H1 (cell line): ENCODE data around the gene RAB11B. TPM values are rescaled to one million over a fixed set of nuclear protein-coding genes. Genes with fewer than 3 reads are reported as not detected.

Source experiments
- CTCF ChIA-PET: fragments of 300-600 bp; sonication (Branson Sonifier 250); formaldehyde crosslinking; loops from one replicate; lab custom pipeline; 2021; ENCODE audit not compliant: partially characterized antibody; lab: Charles Lee
- POLR2A ChIA-PET: fragments of 300-600 bp; sonication (Branson Sonifier 250); formaldehyde crosslinking; loops from one replicate; lab custom pipeline; 2021; ENCODE audit warnings: inconsistent platforms; ENCODE audit not compliant: partially characterized antibody; lab: Charles Lee
- DNase-seq, 2 experiments: peaks; one replicate each; pipeline versions ENCODE4 v3.0.0 to v3.0.0-alpha.2; 2010 to 2022; ENCODE audit warnings: low spot score in 2 of 2, low read depth in 1 of 2, mixed read lengths in 1 of 2
- FAIRE-seq: peaks from 2 replicates; lab custom pipeline; 2011; peaks lifted over from hg19 to GRCh38; lab: Jason Lieb, UNC
- H2AFZ ChIP-seq: 2 replicates; pipeline ENCODE4 v1.8.1; 2012; ENCODE audit warnings: low read length, inconsistent platforms
- H2AK5ac ChIP-seq: 2 replicates; pipeline ENCODE4 v1.6.1; 2013; ENCODE audit warnings: low read depth, low read length
- H2BK120ac ChIP-seq: replicated peaks from 2 replicates; pipeline ENCODE3; 2013; ENCODE audit warnings: low read depth, low read length, inconsistent platforms
- H2BK12ac ChIP-seq: 2 replicates; pipeline ENCODE4 v1.6.1; 2013; ENCODE audit warnings: low read depth, low read length
- H2BK15ac ChIP-seq: 2 replicates; pipeline ENCODE4 v1.6.1; 2013; ENCODE audit warnings: low read length
- H2BK20ac ChIP-seq: 2 replicates; pipeline ENCODE4 v1.6.1; 2013; ENCODE audit warnings: low read length
- H2BK5ac ChIP-seq: 2 replicates; pipeline ENCODE4 v1.6.1; 2013; ENCODE audit warnings: low read depth, low read length
- H3K14ac ChIP-seq: 2 replicates; pipeline ENCODE4 v1.6.1; 2013; ENCODE audit warnings: inconsistent platforms; ENCODE audit not compliant: insufficient read length
- H3K18ac ChIP-seq: 2 replicates; pipeline ENCODE4 v1.6.1; 2013; ENCODE audit warnings: low read length; ENCODE audit errors: extremely low read depth
- H3K23ac ChIP-seq: 2 replicates; pipeline ENCODE4 v1.6.1; 2013; ENCODE audit warnings: inconsistent platforms; ENCODE audit not compliant: insufficient read length
- H3K23me2 ChIP-seq: 2 replicates; pipeline ENCODE4 v1.6.1; 2013; ENCODE audit warnings: low read depth, low read length
- H3K27ac ChIP-seq: 2 replicates; pipeline ENCODE4 v1.6.1; 2011; ENCODE audit warnings: low read depth, low read length, inconsistent platforms
- H3K27me3 ChIP-seq, 4 experiments: replicated peaks in 1 of 4; 1 replicate in 1 of 4; 2 replicates in 3 of 4; pipeline versions ENCODE4 v1.6.1 to v1.8.1; 2011 to 2013; ENCODE audit warnings: low read length in 3 of 4, mild to moderate bottlenecking in 3 of 4, inconsistent platforms in 2 of 4, mixed read lengths in 2 of 4, moderate library complexity in 1 of 4; ENCODE audit not compliant: control insufficient read depth in 3 of 4, insufficient read depth in 3 of 4; ENCODE audit errors: extremely low read depth in 1 of 4
- H3K36me3 ChIP-seq, 4 experiments: 2 replicates each; pipeline versions ENCODE4 v1.6.1 to v1.8.1; 2011 to 2013; ENCODE audit warnings: mild to moderate bottlenecking in 4 of 4, low read length in 3 of 4, moderate library complexity in 2 of 4, control low read depth in 1 of 4, inconsistent platforms in 1 of 4; ENCODE audit not compliant: insufficient read depth in 4 of 4, control insufficient read depth in 2 of 4
- H3K4ac ChIP-seq: replicated peaks from 2 replicates; pipeline ENCODE3; 2013; ENCODE audit warnings: low read length, low read depth, mixed read lengths, inconsistent platforms; ENCODE audit not compliant: insufficient read length
- H3K4me1 ChIP-seq, 4 experiments: replicated peaks in 1 of 4; 1 replicate in 1 of 4; 2 replicates in 3 of 4; pipeline versions ENCODE4 v1.6.1 to v1.8.1; 2011 to 2013; ENCODE audit warnings: low read length in 3 of 4, inconsistent platforms in 2 of 4, mixed read lengths in 1 of 4; ENCODE audit not compliant: insufficient read depth in 4 of 4, control insufficient read depth in 3 of 4
- H3K4me2 ChIP-seq, 2 experiments: 2 replicates each; pipeline versions ENCODE4 v1.6.1 to v1.8.1; 2011 to 2013; ENCODE audit warnings: low read depth in 2 of 2, low read length in 2 of 2, control low read depth in 1 of 2, inconsistent platforms in 1 of 2, mild to moderate bottlenecking in 1 of 2; ENCODE audit not compliant: insufficient read depth in 1 of 2
- H3K4me3 ChIP-seq, 4 experiments: fragments of 200-600, 300-600 bp in 1 of 4; sonication (generic), shearing (Covaris generic), sonication (Bioruptor Twin) in 1 of 4; 2 replicates each; pipeline versions ENCODE4 v1.5.1 to v1.8.1; 2011 to 2016; ENCODE audit warnings: low read length in 4 of 4, low read depth in 3 of 4, control low read depth in 2 of 4, inconsistent platforms in 2 of 4, mild to moderate bottlenecking in 2 of 4, mixed read lengths in 1 of 4, moderate library complexity in 1 of 4; ENCODE audit not compliant: insufficient read depth in 2 of 4; ENCODE audit errors: extremely low read depth in 1 of 4
- H3K56ac ChIP-seq: replicated peaks from 2 replicates; pipeline ENCODE3; 2013; ENCODE audit warnings: low read depth, mild to moderate bottlenecking, mixed read lengths, low read length, inconsistent platforms; ENCODE audit not compliant: insufficient read length
- H3K79me1 ChIP-seq: 2 replicates; pipeline ENCODE4 v1.6.1; 2013; ENCODE audit warnings: low read depth, low read length, control low read depth
- H3K79me2 ChIP-seq, 2 experiments: 2 replicates each; pipeline versions ENCODE4 v1.6.1 to v1.8.1; 2012 to 2013; ENCODE audit warnings: low read length in 2 of 2, mild to moderate bottlenecking in 2 of 2, inconsistent platforms in 1 of 2; ENCODE audit not compliant: insufficient read depth in 2 of 2, control insufficient read depth in 1 of 2
- H3K9ac ChIP-seq, 4 experiments: replicated peaks in 1 of 4; 1 replicate in 1 of 4; 2 replicates in 3 of 4; pipeline versions ENCODE4 v1.6.1 to v1.8.1; 2011 to 2013; ENCODE audit warnings: low read depth in 3 of 4, low read length in 3 of 4, control low read depth in 2 of 4, mild to moderate bottlenecking in 2 of 4, moderate library complexity in 2 of 4, inconsistent platforms in 1 of 4; ENCODE audit errors: extremely low read depth in 1 of 4
- H3K9me3 ChIP-seq, 2 experiments: 2 replicates each; pipeline versions ENCODE4 v1.6.1 to v1.8.1; 2012 to 2013; ENCODE audit warnings: mild to moderate bottlenecking in 2 of 2, moderate library complexity in 2 of 2, control low read depth in 1 of 2, inconsistent platforms in 1 of 2, low read depth in 1 of 2, low read length in 1 of 2, mixed read lengths in 1 of 2; ENCODE audit not compliant: insufficient read depth in 2 of 2
- H4K20me1 ChIP-seq, 2 experiments: replicated peaks in 1 of 2; 2 replicates each; pipeline versions ENCODE3 to v1.8.1; 2011 to 2013; ENCODE audit warnings: inconsistent platforms in 2 of 2, low read length in 2 of 2, mild to moderate bottlenecking in 1 of 2; ENCODE audit not compliant: insufficient read depth in 2 of 2, control insufficient read depth in 1 of 2
- H4K5ac ChIP-seq: 2 replicates; pipeline ENCODE4 v1.6.1; 2013; ENCODE audit warnings: low read length, low read depth, mixed read lengths, inconsistent platforms; ENCODE audit not compliant: insufficient read length
- H4K8ac ChIP-seq: 2 replicates; pipeline ENCODE4 v1.8.0; 2013; ENCODE audit warnings: mild to moderate bottlenecking, moderate library complexity, low read length, inconsistent platforms; ENCODE audit not compliant: insufficient read depth; ENCODE audit errors: extremely low read depth
- H4K91ac ChIP-seq: replicated peaks from 2 replicates; pipeline ENCODE3; 2013; ENCODE audit warnings: low read length, mixed read lengths, inconsistent platforms; ENCODE audit not compliant: insufficient read length
- ASH2L ChIP-seq: fragments of 200-600, 300-600 bp; sonication (generic); IDR thresholded peaks from one replicate; pipeline ENCODE4 v1.7.1; 2017; ENCODE audit warnings: low read length
- ATF2 ChIP-seq: IDR thresholded peaks from 2 replicates; pipeline ENCODE4 v1.6.1; 2012; ENCODE audit warnings: low read length, inconsistent platforms
- BRCA1 ChIP-seq: IDR thresholded peaks from 2 replicates; pipeline ENCODE4 v1.6.1; 2012; ENCODE audit warnings: low read depth, low read length, improper control_type of control experiment
- CREB1 ChIP-seq: IDR thresholded peaks from 2 replicates; pipeline ENCODE4 v1.6.1; 2012; ENCODE audit warnings: inconsistent platforms
- E2F6 ChIP-seq: IDR thresholded peaks from 2 replicates; pipeline ENCODE4 v1.6.1; 2012; ENCODE audit warnings: inconsistent platforms
- KDM1A ChIP-seq: fragments of 200-600, 300-600 bp; sonication (generic); IDR thresholded peaks from 2 replicates; pipeline ENCODE4 v1.7.1; 2016; ENCODE audit warnings: mild to moderate bottlenecking, low read length, borderline replicate concordance
- MAX ChIP-seq: IDR thresholded peaks from 2 replicates; pipeline ENCODE4 v1.6.1; 2012; ENCODE audit warnings: inconsistent platforms
- RXRA ChIP-seq: IDR thresholded peaks from 2 replicates; pipeline ENCODE4 v1.6.1; 2011; ENCODE audit warnings: low read depth, mild to moderate bottlenecking, low read length, moderate library complexity; ENCODE audit not compliant: insufficient read depth
- SP1 ChIP-seq: IDR thresholded peaks from 2 replicates; pipeline ENCODE4 v1.6.1; 2011; ENCODE audit warnings: low read depth, low read length
- WGBS, 2 experiments: shearing (Covaris generic) in 1 of 2; methylation state at CpG; one replicate each; pipeline versions ENCODE4 v1.1.6 to v1.1.7; 2013 to 2015; ENCODE audit warnings: low lambda C conversion rate in 2 of 2, mixed read lengths in 2 of 2, inconsistent platforms in 1 of 2, low coverage in 1 of 2, missing lambda C conversion rate in 1 of 2; ENCODE audit not compliant: insufficient replicate concordance in 2 of 2, insufficient coverage in 1 of 2, insufficient read length in 1 of 2; ENCODE audit errors: extremely low coverage in 1 of 2, missing lambda C conversion rate in 1 of 2; 5-methylcytosine and 5-hydroxymethylcytosine counted together
- polyA plus RNA-seq, 7 experiments: library from polyadenylated mRNA; depleted of rRNA in 3 of 7; stranded (reverse) in 5 of 7; unstranded in 2 of 7; fragments of >200 nt in 5 of 7; fragments of 200-250 nt in 2 of 7; gene quantifications; 1 replicate in 5 of 7; 2 replicates in 1 of 7; 4 replicates in 1 of 7; pipeline versions ENCODE4 v1.2.1 to v1.2.3, GENCODE V29; 2011 to 2013; ENCODE audit warnings: missing spikeins in 2 of 7, mixed read lengths in 2 of 7
- total RNA-seq: library from RNA; stranded (reverse); fragmentation: NEBNext Ultra II Directional; extraction: Animal tissue kit (Norgen Biotek cat#: 25700); gene quantifications from 2 replicates; pipeline ENCODE4 v1.2.1, GENCODE V29; 2021

RAB11B gene
- total and polyA plus RNA-seq, 2 of the 8 experiments (the other 6 are each of a cell fraction or from before 2014, with no cell fraction given) = 50.2 to 85.8 TPM

- Histone ChIP-seq H2BK15ac (0 out of 2 replicates have a peak overlapping the region, but pooled peaks have one; percentile 83), H4K20me1 (no peaks in the 10 kb centered on the region), H3K4me1 (peaks cover 0 to 15% (median 8%) of the 10 kb centered on the region in 4 experiments; a peak in 6 of 7 replicates), H4K5ac (no peak overlapping the region), H2BK12ac (peak overlapping the region; percentile 53; the same call in 1 of the 2 replicates), H3K79me1 (no peaks in the 10 kb centered on the region; the same call in 1 of the 2 replicates), H3K9me3 (no peaks in the 10 kb centered on the region), H3K36me3 (no peaks in the 10 kb centered on the region), H2AK5ac (no peak overlapping the region), H2BK20ac (0 out of 2 replicates have a peak overlapping the region, but pooled peaks have one; percentile 48), H3K27me3 (peaks cover 0 to 20% (median 16%) of the 10 kb centered on the region in 4 experiments; a peak in 6 of 7 replicates), H3K9ac (no peak overlapping the region), H3K23ac (no peak overlapping the region), H4K8ac (peak overlapping the region; percentile 73), H4K91ac (peak overlapping the region; percentile 82), H3K27ac (no peak overlapping the region), H3K18ac (peak overlapping the region; percentile 83), H3K4me2 (peak overlapping the region; percentile 38 to 54; a peak in 2 of 4 replicates), H3K4me3 (peak overlapping the region in 3 of 4 experiments; percentile 20 to 42 (median 26); a peak in 4 of 8 replicates), H2BK5ac (peak overlapping the region; percentile 83; the same call in 1 of the 2 replicates), H3K4ac (no peak overlapping the region), H3K14ac (no peak overlapping the region), H3K56ac (no peak overlapping the region), H3K79me2 (no peaks in the 10 kb centered on the region), H2AFZ (no peak overlapping the region), H2BK120ac (no peak overlapping the region), H3K23me2 (peaks cover 18% of the 10 kb centered on the region; the same call in 1 of the 2 replicates)
- WGBS, 2 experiments = 57% methylated on average over 17 of the region's 23 CpGs; no CpG with 5 or more reads in 1 of the 2 experiments
- CTCF ChIA-PET = interaction anchor here (0.6 to 6.0 kb wide), 8 partner anchors 8 to 97 kb away, joined by 3 to 45 read pairs (median 3); no protein-coding TSS in a partner anchor
- POLR2A ChIA-PET = interaction anchor here (0.7 to 9.2 kb wide), 10 partner anchors 10 to 36 kb away, joined by 3 to 71 read pairs (median 4); partner anchors contain the start of genes KANK3 and RAB11B
- TF ChIP-seq ASH2L = peak; percentile 66
- TF ChIP-seq RXRA = peak; percentile 80; the same call in 1 of the 2 replicates
- peak; percentile 82 for TF ChIP-seq SP1
- TF ChIP-seq KDM1A = peak; percentile 8; the same call in 1 of the 2 replicates
- no peak for TF ChIP-seq BRCA1
- peak; percentile 39 for TF ChIP-seq CREB1
- TF ChIP-seq ATF2 = no peak
- TF ChIP-seq MAX = peak; percentile 57; the same call in 1 of the 2 replicates
- TF ChIP-seq E2F6 = peak; percentile 51
- FAIRE-seq (no peak), DNase-seq (peak; percentile 43 to 61)
These were observed 22.7 kb upstream of the RAB11B start for GRCh38 chr19:8367327-8368001.
